Neural cell (in vitro differentiated cells): ENCODE data around the gene MRPS35. TPM values are rescaled to one million over a fixed set of nuclear protein-coding genes. Genes with fewer than 3 reads are reported as not detected.

Source experiments
- H2AFZ ChIP-seq: fragments of 200-600, 300-800 bp; sonication (generic), shearing (Covaris generic); 2 replicates; pipeline ENCODE4 v1.6.0; 2014; ENCODE audit warnings: low read depth, mild to moderate bottlenecking, antibody characterized with exemption, low read length, moderate library complexity
- H3F3A ChIP-seq: fragments of 200-600 bp; shearing (Covaris generic); 2 replicates; pipeline ENCODE4 v1.6.1; 2016; ENCODE audit warnings: mild to moderate bottlenecking, moderate library complexity, mixed read lengths, antibody characterized with exemption, low read length; ENCODE audit not compliant: insufficient read depth, poor library complexity, severe bottlenecking
- H3K27ac ChIP-seq: fragments of 200-600, 300-800 bp; sonication (generic), shearing (Covaris generic); 2 replicates; pipeline ENCODE4 v1.5.1; 2014; ENCODE audit warnings: mild to moderate bottlenecking, low read length, moderate library complexity
- H3K27me3 ChIP-seq: fragments of 300-800, 200-600 bp; sonication (generic), shearing (Covaris generic); 2 replicates; pipeline ENCODE4 v1.6.0; 2014; ENCODE audit warnings: mild to moderate bottlenecking, low read depth, low read length, moderate library complexity; ENCODE audit not compliant: insufficient read depth
- H3K36me3 ChIP-seq: fragments of 300-800, 200-600 bp; sonication (generic), shearing (Covaris generic); 2 replicates; pipeline ENCODE4 v1.5.1; 2014; ENCODE audit warnings: mild to moderate bottlenecking, antibody characterized with exemption, low read length, moderate library complexity; ENCODE audit not compliant: insufficient read depth
- H3K4me2 ChIP-seq: fragments of 300-800, 200-600 bp; sonication (generic), shearing (Covaris generic); 2 replicates; pipeline ENCODE4 v1.6.0; 2014; ENCODE audit warnings: mild to moderate bottlenecking, low read length
- H3K4me3 ChIP-seq: fragments of 300-800, 200-600 bp; sonication (generic), shearing (Covaris generic); 2 replicates; pipeline ENCODE4 v1.5.1; 2014; ENCODE audit warnings: mild to moderate bottlenecking, low read length, moderate library complexity
- H3K79me2 ChIP-seq: fragments of 200-600 bp; shearing (Covaris generic); replicated peaks from 2 replicates; pipeline ENCODE4 v1.6.0; 2014; ENCODE audit warnings: mild to moderate bottlenecking, low read length, moderate library complexity; ENCODE audit not compliant: insufficient read depth
- H3K9ac ChIP-seq: fragments of 300-800, 200-600 bp; sonication (generic), shearing (Covaris generic); 2 replicates; pipeline ENCODE4 v1.6.1; 2016; ENCODE audit warnings: mild to moderate bottlenecking, low read length, mixed read lengths
- H3K9me2 ChIP-seq: fragments of 200-600 bp; shearing (Covaris generic); 2 replicates; pipeline ENCODE4 v1.6.1; 2016; ENCODE audit warnings: mild to moderate bottlenecking, low read length, mixed read lengths; ENCODE audit not compliant: insufficient read depth
- H3K9me3 ChIP-seq: fragments of 200-600, 300-800 bp; sonication (generic), shearing (Covaris generic); 2 replicates; pipeline ENCODE4 v1.6.1; 2016; ENCODE audit warnings: mild to moderate bottlenecking, mixed run types, low read length, moderate library complexity, mixed read lengths
- H4K20me1 ChIP-seq: fragments of 200-600 bp; shearing (Covaris generic); 2 replicates; pipeline ENCODE4 v1.6.1; 2016; ENCODE audit warnings: mild to moderate bottlenecking, mixed run types; ENCODE audit not compliant: insufficient read depth
- CTCF ChIP-seq: fragments of 450-650 bp; IDR thresholded peaks from 2 replicates; pipeline ENCODE4 v1.5.1; 2014; ENCODE audit warnings: antibody characterized with exemption, mild to moderate bottlenecking, moderate library complexity; ENCODE audit not compliant: poor library complexity, severe bottlenecking
- EP300 ChIP-seq: fragments of 450-650 bp; conservative IDR thresholded peaks from 2 replicates; pipeline ENCODE4 v1.6.1; 2014; ENCODE audit warnings: antibody characterized with exemption, mild to moderate bottlenecking, moderate library complexity; ENCODE audit not compliant: poor library complexity, severe bottlenecking
- EZH2 ChIP-seq: fragments of 200-600, 300-800 bp; shearing (Covaris generic), sonication (generic); IDR thresholded peaks from 2 replicates; pipeline ENCODE4 v1.6.1; 2014; ENCODE audit warnings: antibody characterized with exemption, low read length, borderline replicate concordance, mild to moderate bottlenecking; ENCODE audit not compliant: insufficient read depth, poor library complexity, severe bottlenecking
- MXI1 ChIP-seq: fragments of 450-650 bp; conservative IDR thresholded peaks from 2 replicates; pipeline ENCODE4 v1.6.1; 2014; ENCODE audit warnings: antibody characterized with exemption, mild to moderate bottlenecking; ENCODE audit not compliant: poor library complexity, severe bottlenecking
- POLR2AphosphoS5 ChIP-seq: IDR thresholded peaks from 2 replicates; pipeline ENCODE4 v1.6.1; 2012
- RAD21 ChIP-seq: fragments of 450-650 bp; conservative IDR thresholded peaks from 2 replicates; pipeline ENCODE4 v1.6.1; 2014; ENCODE audit warnings: antibody characterized with exemption, mild to moderate bottlenecking, moderate library complexity
- REST ChIP-seq: IDR thresholded peaks from 2 replicates; pipeline ENCODE4 v1.6.1; 2012; ENCODE audit warnings: borderline replicate concordance
- SMC3 ChIP-seq: fragments of 450-650 bp; conservative IDR thresholded peaks from 2 replicates; pipeline ENCODE4 v1.6.1; 2014; ENCODE audit warnings: antibody characterized with exemption, mild to moderate bottlenecking, moderate library complexity; ENCODE audit not compliant: poor library complexity
- TAF1 ChIP-seq: IDR thresholded peaks from 2 replicates; pipeline ENCODE4 v1.6.1; 2012; ENCODE audit warnings: low read depth
- polyA plus RNA-seq: library from polyadenylated mRNA; depleted of rRNA; stranded (reverse); fragments of >200 nt; gene quantifications from 2 replicates; pipeline ENCODE4 v1.2.3, GENCODE V29; 2014

MRPS35 gene
- polyA plus RNA-seq, 1 donor from 2014 or later, result 105 TPM

- Histone ChIP-seq H3K9me3 (no peaks in the 10 kb centered on the region), H3K4me3 (no peak overlapping the region), H3K9ac (no peak overlapping the region), H3K27me3 (no peaks in the 10 kb centered on the region), H3K27ac (no peak overlapping the region), H4K20me1 (no peaks in the 10 kb centered on the region), H3F3A (no peaks in the 10 kb centered on the region), H3K36me3 (peaks cover 17% of the 10 kb centered on the region), H3K9me2 (no peaks in the 10 kb centered on the region), H2AFZ (no peak overlapping the region), H3K4me2 (no peak overlapping the region), H3K79me2 (no peaks in the 10 kb centered on the region)
- no peak for TF ChIP-seq CTCF
- TF ChIP-seq REST, result no peak
These were observed 84.4 kb downstream of the MRPS35 start for GRCh38 chr12:27794818-27795584.

- no peaks in the 10 kb centered on the region for H3F3A ChIP-seq
- no peak for TF ChIP-seq RAD21
- no peak for TF ChIP-seq EP300
- no peak for TF ChIP-seq EZH2
- TF ChIP-seq TAF1, result no peak
- no peak for TF ChIP-seq CTCF
- TF ChIP-seq SMC3, result no peak
- TF ChIP-seq REST, result no peak
- no peak for TF ChIP-seq MXI1
- no peak for TF ChIP-seq POLR2AphosphoS5
These were observed 85.5 kb downstream of the MRPS35 start for GRCh38 chr12:27796128-27796527.

More at GRCh38 chr12:27796128-27796527, 85.5 kb downstream of the MRPS35 start:
- peaks cover 17% of the 10 kb centered on the region for H3K36me3 ChIP-seq
- H3K79me2 ChIP-seq, result no peaks in the 10 kb centered on the region
- no peak overlapping the region for H3K4me3 ChIP-seq
- H3K9me3 ChIP-seq, result no peaks in the 10 kb centered on the region
- no peaks in the 10 kb centered on the region for H3K9me2 ChIP-seq
- H3K4me2 ChIP-seq, result no peak overlapping the region
- H3K27me3 ChIP-seq, result no peaks in the 10 kb centered on the region
- no peak overlapping the region for H2AFZ ChIP-seq
- H3K9ac ChIP-seq, result no peak overlapping the region
- H3K27ac ChIP-seq, result no peak overlapping the region
- no peaks in the 10 kb centered on the region for H4K20me1 ChIP-seq
